ENCODE data around the gene KCNE4.

DNA sequence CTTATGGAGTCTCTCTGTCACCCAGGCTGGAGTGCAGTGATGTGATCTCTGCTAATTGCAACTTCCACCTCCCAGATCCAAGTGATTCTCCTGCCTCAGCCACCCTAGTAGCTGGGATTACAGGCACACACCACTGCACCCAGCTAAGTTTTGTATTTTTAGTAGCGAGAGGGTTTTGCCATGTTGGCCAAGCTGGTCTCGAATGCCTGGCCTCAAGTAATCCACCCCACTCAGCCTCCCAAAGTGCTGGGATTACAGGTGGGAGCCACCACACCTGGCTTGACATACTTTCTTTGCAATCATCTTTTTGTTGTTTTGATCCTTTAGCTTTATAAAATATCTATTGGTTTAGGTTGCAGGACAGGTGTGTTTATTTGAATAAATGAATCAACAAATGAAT is 9.7 kb upstream of the KCNE4 start:
- TF ChIP-seq, protein P1, sequence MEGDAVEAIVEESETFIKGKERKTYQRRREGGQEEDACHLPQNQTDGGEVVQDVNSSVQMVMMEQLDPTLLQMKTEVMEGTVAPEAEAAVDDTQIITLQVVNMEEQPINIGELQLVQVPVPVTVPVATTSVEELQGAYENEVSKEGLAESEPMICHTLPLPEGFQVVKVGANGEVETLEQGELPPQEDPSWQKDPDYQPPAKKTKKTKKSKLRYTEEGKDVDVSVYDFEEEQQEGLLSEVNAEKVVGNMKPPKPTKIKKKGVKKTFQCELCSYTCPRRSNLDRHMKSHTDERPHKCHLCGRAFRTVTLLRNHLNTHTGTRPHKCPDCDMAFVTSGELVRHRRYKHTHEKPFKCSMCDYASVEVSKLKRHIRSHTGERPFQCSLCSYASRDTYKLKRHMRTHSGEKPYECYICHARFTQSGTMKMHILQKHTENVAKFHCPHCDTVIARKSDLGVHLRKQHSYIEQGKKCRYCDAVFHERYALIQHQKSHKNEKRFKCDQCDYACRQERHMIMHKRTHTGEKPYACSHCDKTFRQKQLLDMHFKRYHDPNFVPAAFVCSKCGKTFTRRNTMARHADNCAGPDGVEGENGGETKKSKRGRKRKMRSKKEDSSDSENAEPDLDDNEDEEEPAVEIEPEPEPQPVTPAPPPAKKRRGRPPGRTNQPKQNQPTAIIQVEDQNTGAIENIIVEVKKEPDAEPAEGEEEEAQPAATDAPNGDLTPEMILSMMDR (IDR thresholded peaks at IDR 0.05; ENCODE audit: low read depth, low read length, poor library complexity, severe bottlenecking) = no peak
- no peak for TF ChIP-seq EZH2phosphoT487 (IDR thresholded peaks at IDR 0.05; ENCODE audit: borderline replicate concordance, low read length)
